Measurements from ENCODE around the gene RPRD1B. TPM values are rescaled to one million over a fixed set of nuclear protein-coding genes. Genes with fewer than 3 reads are reported as not detected.

Gene RPRD1B
- total and polyA plus RNA-seq, 2 of the 4 experiments (the other 2 are of a cell fraction), result 8.4 to 9.9 TPM

GRCh38 chr20:38031957-38032356 is 1.6 kb upstream of the RPRD1B start:
- Histone ChIP-seq H3K4me2 (ENCODE audit: low read depth, low read length) (no peak overlapping the region), H2BK120ac (ENCODE audit: low read depth, low read length) (no peak overlapping the region), H3K9me1 (ENCODE audit: insufficient read depth, low read length) (peaks cover 8% of the 10 kb centered on the region), H2BK20ac (ENCODE audit: low read depth, low read length) (no peak overlapping the region), H2BK15ac (ENCODE audit: low read depth, low read length) (no peak overlapping the region), H2BK5ac (ENCODE audit: low read depth, low read length, poor library complexity, severe bottlenecking) (no peak overlapping the region), H3K14ac (replicated peaks; ENCODE audit: low read depth, low read length) (no peak overlapping the region), H4K20me1 (ENCODE audit: insufficient read depth, low read length) (no peaks in the 10 kb centered on the region), H3K79me1 (ENCODE audit: low read depth in 1 of 2, low read length in 2 of 2) (peaks cover 39 to 78% of the 10 kb centered on the region in 2 experiments), H2AK5ac (ENCODE audit: low read depth, low read length) (no peak overlapping the region), H2AFZ (replicated peaks; ENCODE audit: low read length, poor library complexity) (no peak overlapping the region), H3K36me3 (ENCODE audit: control insufficient read depth, insufficient read depth, low read length) (peaks cover 9% of the 10 kb centered on the region), H3K9ac (ENCODE audit: low read depth, low read length) (no peak overlapping the region), H4K5ac (ENCODE audit: low read depth, low read length) (no peak overlapping the region), H3K27me3 (ENCODE audit: control insufficient read depth, insufficient read depth, low read length) (no peaks in the 10 kb centered on the region), H3K4me3 (ENCODE audit: insufficient read depth, low read depth, low read length) (no peak overlapping the region), H3K4ac (ENCODE audit: low read depth, low read length) (no peak overlapping the region), H3K23ac (ENCODE audit: low read depth, low read length) (no peak overlapping the region), H3K27ac (ENCODE audit: insufficient read depth, low read length) (no peak overlapping the region), H3K9me3 (ENCODE audit: control insufficient read depth, insufficient read depth, low read length) (no peaks in the 10 kb centered on the region), H3K56ac (ENCODE audit: extremely low read depth, insufficient read depth, low read length) (no peak overlapping the region), H4K8ac (ENCODE audit: low read depth in 2 of 2, low read length in 2 of 2) (no peak overlapping the region; a peak in 1 of 4 replicates), H3K4me1 (ENCODE audit: control insufficient read depth, insufficient read depth, low read length) (peaks cover 6% of the 10 kb centered on the region), H4K91ac (ENCODE audit: insufficient read depth, low read depth, low read length) (no peak overlapping the region), H2AK9ac (replicated peaks; ENCODE audit: low read depth, low read length, poor library complexity) (no peak overlapping the region), H3K18ac (ENCODE audit: low read depth, low read length) (no peak overlapping the region)
- ChIA-PET CTCF (no interaction called here), POLR2A (ENCODE audit: unreplicated experiment) (no interaction called here)
- intact Hi-C loops (cut with micrococcal nuclease), result no loop called here
- dilution Hi-C loops (cut with HindIII; ENCODE audit: low sequenced_read_pairs, unreplicated experiment), result no loop called here
- in situ Hi-C loops (cut with MboI; ENCODE audit: low sequenced_read_pairs), result no loop called here
- TF ChIP-seq CTCF (conservative IDR thresholded peaks at IDR 0.05; ENCODE audit: low read depth, low read length) (no peak), CHD1 (IDR thresholded peaks at IDR 0.05; ENCODE audit: low read depth, low read length) (no peak)
- ATAC-seq (ENCODE audit: low read depth) (no peak), DNase-seq (no peak)
- 100% methylated on average over 1 of the region's 3 CpGs; no CpG with 5 or more reads in 1 of the 2 experiments for WGBS, 2 experiments (ENCODE audit: extremely low coverage in 2 of 2, insufficient read length in 1 of 2)
- BruUV-seq (replicated peaks), result no TSS peak

All from IMR-90 (cell line).